ENCODE measurements around the gene CDPF1. TPM values are rescaled to one million over a fixed set of nuclear protein-coding genes. Genes with fewer than 3 reads are reported as not detected.

CDPF1 gene
- total RNA-seq, 1 experiment from 2014 or later = 14.1 TPM

- ATAC-seq (no peak), DNase-seq (no peak)
- Histone ChIP-seq H3K9me3 (ENCODE audit: low read length) (no peaks in the 10 kb centered on the region), H3F3A (ENCODE audit: low read length, unreplicated experiment) (no peaks in the 10 kb centered on the region), H3K4me1 (ENCODE audit: insufficient read depth, low read length) (no peaks in the 10 kb centered on the region), H3K4me2 (ENCODE audit: low read length) (no peak overlapping the region), H4K20me1 (ENCODE audit: low read length) (no peaks in the 10 kb centered on the region), H3K36me3 (ENCODE audit: low read depth, low read length) (no peaks in the 10 kb centered on the region; the same call in 1 of the 2 replicates), H2AFZ (ENCODE audit: low read length) (no peak overlapping the region), H3K4me3 (ENCODE audit: low read length) (no peak overlapping the region), H3K27ac (ENCODE audit: low read length) (no peak overlapping the region), H3K27me3 (ENCODE audit: low read length) (no peaks in the 10 kb centered on the region), H3K9me2 (replicated peaks; ENCODE audit: low read length) (no peaks in the 10 kb centered on the region), H3K9ac (ENCODE audit: low read length) (no peak overlapping the region), H3K79me2 (ENCODE audit: low read length) (no peaks in the 10 kb centered on the region)
- ChIA-PET POLR2A (ENCODE audit: unreplicated experiment) (no interaction called here), CTCF (no interaction called here)
- BruUV-seq (replicated peaks) = no TSS peak
- no peak for TF ChIP-seq EZH2phosphoT487 (IDR thresholded peaks at IDR 0.05; ENCODE audit: borderline replicate concordance, low read length)
- TF ChIP-seq CTCF (conservative IDR thresholded peaks at IDR 0.05; ENCODE audit: low read depth, low read length) = no peak
- TF ChIP-seq EZH2 (IDR thresholded peaks at IDR 0.05; ENCODE audit: low read length, unreplicated experiment) = no peak
- intact Hi-C loops (cut with micrococcal nuclease) = no loop called here
Observed at GRCh38 chr22:46281866-46282678, 32.0 kb upstream of the CDPF1 start.

- intact Hi-C loops (cut with micrococcal nuclease) = no loop called here
- no peak overlapping the region for H3K27ac ChIP-seq (ENCODE audit: low read length)
- no peak overlapping the region for H3K9ac ChIP-seq (ENCODE audit: low read length)
- no peaks in the 10 kb centered on the region for H3F3A ChIP-seq (ENCODE audit: low read length, unreplicated experiment)
- no peak for TF ChIP-seq CTCF (conservative IDR thresholded peaks at IDR 0.05; ENCODE audit: low read depth, low read length)
- no peak for TF ChIP-seq EZH2 (IDR thresholded peaks at IDR 0.05; ENCODE audit: low read length, unreplicated experiment)
- no peak for TF ChIP-seq EZH2phosphoT487 (IDR thresholded peaks at IDR 0.05; ENCODE audit: borderline replicate concordance, low read length)
- CTCF ChIA-PET = no interaction called here
- no peaks in the 10 kb centered on the region for H3K9me2 ChIP-seq (replicated peaks; ENCODE audit: low read length)
- H3K4me3 ChIP-seq (ENCODE audit: low read length) = no peak overlapping the region
- H3K4me1 ChIP-seq (ENCODE audit: insufficient read depth, low read length) = no peaks in the 10 kb centered on the region
- no peaks in the 10 kb centered on the region for H3K9me3 ChIP-seq (ENCODE audit: low read length)
- no peak overlapping the region for H3K4me2 ChIP-seq (ENCODE audit: low read length)
- DNase-seq = no peak
- H4K20me1 ChIP-seq (ENCODE audit: low read length) = no peaks in the 10 kb centered on the region
- peaks cover 1% of the 10 kb centered on the region; the same call in 1 of the 2 replicates for H3K36me3 ChIP-seq (ENCODE audit: low read depth, low read length)
- POLR2A ChIA-PET (ENCODE audit: unreplicated experiment) = no interaction called here
- no peak overlapping the region for H2AFZ ChIP-seq (ENCODE audit: low read length)
- no peak for ATAC-seq
- H3K79me2 ChIP-seq (ENCODE audit: low read length) = no peaks in the 10 kb centered on the region
- H3K27me3 ChIP-seq (ENCODE audit: low read length) = no peaks in the 10 kb centered on the region
- BruUV-seq (replicated peaks) = no TSS peak
Observed at GRCh38 chr22:46280999-46281623, 31.0 kb upstream of the CDPF1 start.
